Effector memory CD4-positive, alpha-beta T cell (primary cell): Measurements from ENCODE around the gene CMC2.

Source experiments
- DNase-seq, 3 donors: peaks; one replicate each; pipeline ENCODE4 v3.0.0-alpha.2; 2020
- H3K27ac ChIP-seq: 2 replicates; pipeline ENCODE4 v1.7.0; 2013; ENCODE audit warnings: mild to moderate bottlenecking, low read length, moderate library complexity; ENCODE audit not compliant: insufficient read depth, poor library complexity, severe bottlenecking
- H3K27me3 ChIP-seq: replicated peaks from 2 replicates; pipeline ENCODE4 v1.7.0; 2013; ENCODE audit warnings: mild to moderate bottlenecking, low read length; ENCODE audit not compliant: insufficient read depth, control insufficient read depth, poor library complexity, severe bottlenecking
- H3K36me3 ChIP-seq: 2 replicates; pipeline ENCODE4 v1.7.0; 2013; ENCODE audit warnings: mild to moderate bottlenecking, low read length, moderate library complexity; ENCODE audit not compliant: control insufficient read depth, insufficient read depth
- H3K4me1 ChIP-seq: 2 replicates; pipeline ENCODE4 v1.7.0; 2013; ENCODE audit warnings: low read length, mild to moderate bottlenecking; ENCODE audit not compliant: control insufficient read depth, insufficient read depth, poor library complexity, severe bottlenecking
- H3K4me3 ChIP-seq: 2 replicates; pipeline ENCODE4 v1.7.0; 2013; ENCODE audit warnings: low read length, low read depth, mild to moderate bottlenecking; ENCODE audit not compliant: insufficient read depth, poor library complexity, severe bottlenecking
- H3K9me3 ChIP-seq: 2 replicates; pipeline ENCODE4 v1.7.0; 2013; ENCODE audit warnings: mild to moderate bottlenecking, low read length, moderate library complexity; ENCODE audit not compliant: control insufficient read depth
- total RNA-seq, 3 donors: gene quantifications; one replicate each; lab custom pipeline; 2026; lab: John Stamatoyannopoulos, UW

Gene CMC2
- 20.9 to 38.7 (median 34.2) reads per million in 3 donors for total RNA-seq

GRCh38 chr16:81006813-81007695, at the start of gene CMC2, which contains the start of gene CENPN:
TSS of gene CMC2 (minus strand) at chr16:81006885. CDS start at chr16:80997394, 9,491 bp downstream.
TSS of gene CENPN (plus strand) at chr16:81007214. CDS start at chr16:81011940, 4,726 bp downstream.
- Histone ChIP-seq H3K4me1 (peaks cover 18% of the 10 kb centered on the region), H3K9me3 (no peaks in the 10 kb centered on the region), H3K27me3 (no peaks in the 10 kb centered on the region), H3K4me3 (peak within 1 kb of the TSS; percentile 97), H3K27ac (peak within 1 kb of the TSS; percentile 99), H3K36me3 (no peaks in the 10 kb centered on the region)
- peak; percentile 95 to 97 (median 96) for DNase-seq

- H3K27me3 ChIP-seq: no peaks in the 10 kb centered on the region
- H3K27ac ChIP-seq: no peak overlapping the region
- H3K9me3 ChIP-seq: no peaks in the 10 kb centered on the region
- DNase-seq: no peak
- H3K4me3 ChIP-seq: no peak overlapping the region
- H3K36me3 ChIP-seq: no peaks in the 10 kb centered on the region
- no peaks in the 10 kb centered on the region for H3K4me1 ChIP-seq
Measured at GRCh38 chr16:81053761-81054160, 47.1 kb upstream of the CMC2 start.

GRCh38 chr16:81042821-81043220, 36.1 kb upstream of the CMC2 start:
- no peaks in the 10 kb centered on the region for H3K4me1 ChIP-seq
- H3K27me3 ChIP-seq: no peaks in the 10 kb centered on the region
- no peak overlapping the region for H3K4me3 ChIP-seq
- H3K9me3 ChIP-seq: no peaks in the 10 kb centered on the region
- peaks cover 44% of the 10 kb centered on the region for H3K36me3 ChIP-seq
- H3K27ac ChIP-seq: no peak overlapping the region
- no peak for DNase-seq

GRCh38 chr16:81041696-81042095, 35.0 kb upstream of the CMC2 start:
- DNase-seq: no peak
- H3K36me3 ChIP-seq: peaks cover 44% of the 10 kb centered on the region
- peaks cover 4% of the 10 kb centered on the region for H3K4me1 ChIP-seq
- no peaks in the 10 kb centered on the region for H3K9me3 ChIP-seq
- no peaks in the 10 kb centered on the region for H3K27me3 ChIP-seq
- no peak overlapping the region for H3K27ac ChIP-seq
- no peak overlapping the region for H3K4me3 ChIP-seq

- DNase-seq: no peak
- Histone ChIP-seq H3K4me1 (peaks cover 7% of the 10 kb centered on the region), H3K27ac (no peak overlapping the region), H3K9me3 (no peaks in the 10 kb centered on the region), H3K4me3 (no peak overlapping the region), H3K36me3 (peaks cover 44% of the 10 kb centered on the region), H3K27me3 (no peaks in the 10 kb centered on the region)
Measured at GRCh38 chr16:81040842-81041241, 34.2 kb upstream of the CMC2 start.

- no peak overlapping the region for H3K4me3 ChIP-seq
- no peak for DNase-seq
- H3K27me3 ChIP-seq: no peaks in the 10 kb centered on the region
- H3K27ac ChIP-seq: no peak overlapping the region
- no peaks in the 10 kb centered on the region for H3K9me3 ChIP-seq
- H3K4me1 ChIP-seq: peaks cover 7% of the 10 kb centered on the region
- peaks cover 39% of the 10 kb centered on the region for H3K36me3 ChIP-seq
Measured at GRCh38 chr16:81040131-81040530, 33.4 kb upstream of the CMC2 start.

GRCh38 chr16:81036751-81037350, 30.2 kb upstream of the CMC2 start:
- DNase-seq: no peak
- H3K36me3 ChIP-seq: peaks cover 9% of the 10 kb centered on the region
- H3K4me3 ChIP-seq: peak overlapping the region; percentile 64
- no peak overlapping the region for H3K27ac ChIP-seq
- no peaks in the 10 kb centered on the region for H3K27me3 ChIP-seq
- no peaks in the 10 kb centered on the region for H3K9me3 ChIP-seq
- peaks cover 7% of the 10 kb centered on the region for H3K4me1 ChIP-seq

- peak; percentile 35 to 45 (median 37) for DNase-seq
- no peaks in the 10 kb centered on the region for H3K9me3 ChIP-seq
- H3K27ac ChIP-seq: peak overlapping the region; percentile 19
- H3K4me3 ChIP-seq: peak overlapping the region; percentile 64
- peaks cover 7% of the 10 kb centered on the region for H3K4me1 ChIP-seq
- H3K27me3 ChIP-seq: no peaks in the 10 kb centered on the region
- peaks cover 6% of the 10 kb centered on the region for H3K36me3 ChIP-seq
Measured at GRCh38 chr16:81035975-81036750, 29.5 kb upstream of the CMC2 start.

- Histone ChIP-seq H3K27me3 (no peaks in the 10 kb centered on the region), H3K4me3 (peak within 1 kb of the TSS; percentile 64), H3K36me3 (no peaks in the 10 kb centered on the region), H3K9me3 (no peaks in the 10 kb centered on the region), H3K4me1 (peaks cover 7% of the 10 kb centered on the region), H3K27ac (peak within 1 kb of the TSS; percentile 19)
- DNase-seq: peak; percentile 76 to 81 (median 80)
Measured at GRCh38 chr16:81035398-81035974, 28.8 kb upstream of the CMC2 start, which contains the start of gene ATMIN. TSS of gene ATMIN (plus strand) at chr16:81035842. CDS start at chr16:81035871, 29 bp downstream.
